Renal pelvis (tissue), 4 donors: ENCODE measurements around the gene GNA15. TPM values are rescaled to one million over a fixed set of nuclear protein-coding genes. Genes with fewer than 3 reads are reported as not detected.

Experiments
- DNase-seq: peaks from one replicate; pipeline ENCODE4 v3.0.0-alpha.2; 2013
- polyA plus RNA-seq, 3 donors: library from polyadenylated mRNA; unstranded; fragments of 120-200 nt; gene quantifications; one replicate each; pipeline ENCODE4 v1.2.1, GENCODE V29; 2013; ENCODE audit not compliant: insufficient read length in 3 of 3

GNA15 gene
- polyA plus RNA-seq, 3 donors, result 0.99 to 1.4 (median 1.0) TPM

DNA sequence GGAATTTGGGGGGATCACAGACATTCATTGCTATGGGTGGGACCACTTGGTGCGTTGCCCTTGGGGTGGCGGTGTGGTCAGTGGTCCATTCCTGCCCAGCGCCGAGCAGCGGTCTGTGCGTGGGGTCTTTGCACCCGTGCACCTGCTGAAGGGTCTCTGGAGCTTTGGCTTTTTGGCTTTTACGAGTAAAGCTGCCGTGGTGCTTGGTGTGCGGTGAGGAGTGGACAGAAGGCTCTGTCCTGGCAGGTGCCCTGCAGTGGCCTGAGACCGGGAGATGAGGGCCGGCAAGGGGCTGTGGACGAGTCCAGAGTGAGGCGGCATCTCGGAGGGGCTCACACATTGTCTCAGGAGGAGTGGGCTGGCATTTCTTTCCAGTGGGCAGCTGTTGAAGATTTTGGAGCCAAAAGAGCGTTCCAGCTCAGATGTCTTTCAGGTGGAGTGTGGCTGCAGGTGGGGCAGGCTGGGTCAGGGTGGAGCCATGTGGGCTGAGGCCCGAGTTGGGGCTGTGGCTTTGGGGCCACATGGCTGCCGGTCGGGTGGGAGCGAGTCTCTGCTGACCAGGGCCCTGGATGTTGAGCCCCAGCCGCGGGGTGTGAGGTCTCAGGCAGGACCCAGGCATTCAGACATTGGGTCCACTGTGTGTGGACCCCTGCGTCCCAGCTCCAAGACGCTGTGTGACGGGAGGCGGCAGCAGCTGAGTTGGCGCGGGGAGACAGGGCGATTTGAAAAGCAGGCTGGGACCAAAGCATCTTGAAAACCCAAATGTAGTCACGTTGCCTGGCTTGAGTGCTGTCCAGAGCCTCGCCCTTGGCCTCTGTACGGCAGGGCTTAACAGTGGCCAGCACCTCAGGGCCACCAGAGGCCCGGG lies 30.0 kb upstream of the GNA15 start:
- no peak for DNase-seq

DNA sequence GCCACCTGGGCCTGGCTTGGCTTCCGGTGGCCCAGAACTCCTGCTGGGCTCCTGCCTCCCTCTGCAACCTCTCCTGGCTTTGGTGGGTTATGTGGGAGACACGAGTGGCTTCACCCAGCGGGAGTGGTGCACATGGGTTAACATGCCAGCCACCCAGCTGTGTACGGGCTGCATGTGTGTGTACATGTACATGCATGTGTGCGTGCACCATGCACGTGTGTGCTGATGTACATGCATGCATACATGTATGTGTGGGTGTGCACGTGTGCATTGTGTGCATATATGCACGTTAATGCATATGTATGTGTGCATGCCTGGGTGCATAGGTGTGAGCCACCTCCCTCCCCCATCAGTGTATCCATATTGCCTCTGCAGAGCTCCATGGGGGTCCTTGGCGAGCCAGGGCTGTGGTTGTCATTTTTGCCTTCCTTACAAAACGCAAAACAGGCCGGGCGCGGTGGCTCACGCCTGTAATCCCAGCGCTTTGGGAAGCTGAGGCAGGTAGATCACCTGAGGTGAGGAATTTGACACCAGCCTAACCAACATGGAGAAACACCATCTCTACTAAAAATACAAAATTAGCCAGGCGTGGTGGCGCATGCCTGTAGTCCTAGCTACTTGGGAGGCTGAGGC lies 29.2 kb upstream of the GNA15 start:
- DNase-seq, result no peak

GRCh38 chr19:3107658-3108057 lies 28.2 kb upstream of the GNA15 start:
- DNase-seq, result no peak

GRCh38 chr19:3108775-3109174 lies 27.1 kb upstream of the GNA15 start:
- no peak for DNase-seq

- no peak for DNase-seq
Observed at GRCh38 chr19:3109491-3109890, 26.3 kb upstream of the GNA15 start.

- no peak for DNase-seq
Observed at GRCh38 chr19:3110126-3110825, 25.6 kb upstream of the GNA15 start.

DNA sequence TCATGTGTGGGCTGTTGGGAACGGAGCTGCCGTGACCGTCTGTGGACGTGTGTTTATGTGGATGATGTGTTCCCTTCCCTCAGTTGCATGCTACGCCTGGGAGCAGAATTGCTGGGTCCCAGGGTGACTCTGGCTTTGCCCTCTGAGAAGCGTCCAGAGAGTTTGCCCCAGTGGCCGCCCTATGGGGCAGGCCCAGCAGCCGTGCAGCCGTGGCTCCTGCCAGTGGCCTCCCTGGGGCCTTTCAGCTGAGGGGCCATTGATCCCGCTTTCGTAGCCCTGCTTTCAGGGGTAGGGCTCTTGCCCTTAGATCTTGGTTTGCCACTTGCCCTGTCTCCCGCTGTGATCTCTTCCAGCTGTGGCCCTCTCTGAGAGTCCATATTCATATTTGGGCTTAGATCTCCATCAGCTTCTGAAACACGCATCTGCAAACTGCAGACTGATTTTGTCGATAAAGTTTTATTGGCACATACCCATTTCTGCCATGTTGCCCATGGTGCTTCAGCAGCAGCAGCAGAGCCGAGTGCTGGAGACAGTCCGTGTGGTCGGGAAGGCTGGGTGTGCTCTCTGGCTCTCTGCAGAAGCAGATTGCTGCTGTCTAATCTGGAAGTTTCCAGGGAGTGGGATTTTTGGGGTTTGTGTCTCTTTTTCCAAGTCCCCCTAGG lies 24.1 kb upstream of the GNA15 start:
- no peak for DNase-seq

DNA sequence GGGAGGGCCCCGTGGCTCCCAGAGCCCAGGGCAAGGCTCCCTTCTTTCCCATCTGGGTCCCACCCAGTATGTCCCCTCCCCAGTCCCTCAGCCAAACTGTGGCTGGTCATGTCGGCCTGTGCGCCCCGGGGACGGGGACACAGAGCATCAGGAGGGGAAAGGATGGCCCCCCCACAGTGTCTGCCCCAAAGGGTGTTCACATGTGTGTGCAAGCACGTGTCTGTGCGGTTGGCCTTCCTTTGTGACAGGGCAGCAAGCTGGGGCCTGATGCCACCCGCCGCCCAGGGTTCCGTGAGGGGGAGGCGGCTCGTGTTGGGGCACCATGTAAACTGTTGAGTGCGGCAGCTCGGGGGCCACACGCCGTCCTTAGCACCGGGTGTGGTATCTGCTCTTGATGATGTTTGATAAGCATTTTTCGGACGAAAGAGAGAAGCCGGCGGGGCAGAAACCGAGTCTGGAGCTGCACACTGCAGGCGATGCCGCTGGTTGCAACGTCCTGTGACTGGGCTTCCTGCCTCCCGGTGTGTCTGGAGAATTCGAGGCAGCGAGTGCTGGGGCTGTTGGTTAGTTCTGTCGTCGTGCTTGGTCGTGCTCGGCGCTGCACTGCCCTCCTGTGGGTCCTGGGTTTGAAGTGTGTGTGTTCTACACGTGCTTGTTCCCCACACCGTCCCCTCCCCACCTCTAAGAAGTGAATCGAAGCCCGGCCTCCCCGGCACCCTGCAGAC lies 23.3 kb upstream of the GNA15 start:
- DNase-seq, result no peak

- DNase-seq, result no peak
Observed at GRCh38 chr19:3113100-3114017, 22.5 kb upstream of the GNA15 start.

DNA sequence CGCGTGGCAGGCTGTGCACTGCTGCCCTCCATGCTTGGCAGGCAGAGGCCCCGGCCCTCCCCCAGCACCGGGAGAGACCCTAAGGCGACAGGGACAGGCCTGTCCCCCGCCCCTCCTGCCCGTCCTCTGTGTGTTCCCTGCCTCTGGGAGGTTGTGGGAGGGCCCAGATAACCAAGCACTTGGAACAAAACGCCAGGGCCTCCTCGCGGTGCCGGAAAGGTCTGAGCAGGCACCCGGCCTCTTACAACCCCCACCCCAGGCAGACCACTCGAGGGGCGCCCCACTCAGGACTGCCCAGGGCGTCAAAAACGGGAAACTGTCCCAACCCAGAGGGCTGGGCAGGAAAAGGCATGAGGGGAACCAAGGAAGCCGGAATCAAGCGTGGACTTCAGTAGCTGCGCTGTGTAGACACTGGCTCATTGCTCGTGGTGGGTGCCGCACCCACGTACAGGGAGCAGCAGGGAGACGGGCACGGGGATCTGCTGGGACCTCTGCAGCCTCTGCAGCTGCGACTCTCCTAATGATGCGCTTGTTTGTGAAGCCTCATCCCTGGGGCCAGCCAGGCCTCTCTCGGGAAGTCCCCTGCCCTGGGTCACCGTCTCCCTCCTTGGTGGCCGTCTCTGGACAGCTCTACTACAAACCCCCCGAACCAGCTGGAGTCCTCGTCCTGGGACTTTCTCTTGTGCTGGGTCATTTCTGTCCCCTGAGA lies 21.7 kb upstream of the GNA15 start:
- DNase-seq, result no peak

DNA sequence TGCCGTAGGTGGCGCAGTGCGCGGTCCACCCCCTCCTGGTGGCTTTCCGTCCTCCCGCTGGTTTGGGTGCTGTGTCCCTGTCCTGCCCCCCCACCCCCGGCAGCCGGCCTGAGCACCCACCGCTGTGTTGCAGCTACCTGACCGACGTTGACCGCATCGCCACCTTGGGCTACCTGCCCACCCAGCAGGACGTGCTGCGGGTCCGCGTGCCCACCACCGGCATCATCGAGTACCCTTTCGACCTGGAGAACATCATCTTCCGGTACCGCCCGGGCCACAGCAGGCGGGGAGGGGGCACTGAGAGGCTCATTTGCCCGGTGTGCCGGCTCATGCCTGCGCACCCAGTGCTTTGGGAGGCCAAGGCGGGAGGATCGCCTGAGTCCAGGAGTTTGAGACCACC lies 21.0 kb upstream of the GNA15 start:
- no peak for DNase-seq

DNA sequence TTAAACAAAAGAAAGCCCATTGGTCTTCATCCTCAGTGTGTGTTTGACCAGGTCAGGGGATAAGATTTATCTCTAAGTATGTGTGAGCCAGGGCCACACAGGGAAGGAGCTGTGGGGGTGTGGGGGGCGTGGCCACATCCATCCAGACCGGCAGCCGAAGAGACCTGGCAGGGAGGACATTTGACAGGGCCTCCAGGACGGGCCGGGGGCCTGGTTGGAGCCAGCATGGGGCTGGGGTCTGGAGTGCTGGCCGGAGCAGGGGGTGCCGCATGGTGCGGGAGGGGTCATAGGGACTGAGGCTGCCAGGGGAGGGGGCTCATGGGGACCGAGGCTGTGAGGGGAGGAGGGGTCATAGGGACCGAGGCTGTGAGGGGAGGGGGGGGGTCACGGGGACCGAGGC lies 20.4 kb upstream of the GNA15 start:
- DNase-seq, result no peak

GRCh38 chr19:3115916-3116602 lies 19.8 kb upstream of the GNA15 start:
- no peak for DNase-seq

DNA sequence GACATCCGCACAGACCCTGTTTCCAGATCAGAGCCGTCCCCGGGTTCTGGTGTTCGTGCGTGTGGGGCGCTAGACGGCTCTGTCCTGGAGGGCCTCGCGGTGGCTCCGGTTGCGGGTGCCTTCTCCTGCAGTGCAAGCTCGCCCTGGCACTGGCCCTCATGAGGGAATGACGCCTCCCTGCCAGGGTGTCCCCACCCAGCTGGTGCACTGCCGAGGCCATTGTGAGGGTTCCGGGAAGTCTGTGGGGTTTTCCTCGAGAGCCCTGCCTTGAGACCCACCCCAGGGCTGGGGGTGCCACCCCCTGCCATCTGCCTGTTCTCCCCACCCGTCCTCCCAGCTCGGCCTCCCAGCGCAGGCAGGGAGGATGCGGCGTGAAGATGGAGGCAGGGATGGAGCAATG lies 19.2 kb upstream of the GNA15 start:
- no peak for DNase-seq

DNA sequence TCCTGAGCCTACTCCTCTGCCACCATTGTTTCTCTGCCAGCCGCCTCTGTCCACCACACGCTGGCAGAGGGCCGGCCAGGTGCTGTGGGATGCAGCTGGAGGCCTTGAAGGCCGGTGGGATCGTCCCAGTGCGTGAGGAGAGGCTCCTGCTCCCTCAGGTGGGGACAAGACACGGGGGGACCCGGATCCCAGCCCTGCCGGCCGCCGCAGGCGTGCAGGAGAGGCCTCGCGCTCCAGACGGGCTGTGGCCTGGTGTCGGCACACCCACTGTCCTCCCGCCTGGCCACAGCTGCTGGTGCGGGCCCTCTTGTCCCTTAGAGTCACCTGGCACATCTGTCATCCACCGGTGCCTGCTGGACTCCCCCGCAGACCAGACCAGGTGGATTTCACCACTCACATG lies 18.1 kb upstream of the GNA15 start:
- no peak for DNase-seq

DNA sequence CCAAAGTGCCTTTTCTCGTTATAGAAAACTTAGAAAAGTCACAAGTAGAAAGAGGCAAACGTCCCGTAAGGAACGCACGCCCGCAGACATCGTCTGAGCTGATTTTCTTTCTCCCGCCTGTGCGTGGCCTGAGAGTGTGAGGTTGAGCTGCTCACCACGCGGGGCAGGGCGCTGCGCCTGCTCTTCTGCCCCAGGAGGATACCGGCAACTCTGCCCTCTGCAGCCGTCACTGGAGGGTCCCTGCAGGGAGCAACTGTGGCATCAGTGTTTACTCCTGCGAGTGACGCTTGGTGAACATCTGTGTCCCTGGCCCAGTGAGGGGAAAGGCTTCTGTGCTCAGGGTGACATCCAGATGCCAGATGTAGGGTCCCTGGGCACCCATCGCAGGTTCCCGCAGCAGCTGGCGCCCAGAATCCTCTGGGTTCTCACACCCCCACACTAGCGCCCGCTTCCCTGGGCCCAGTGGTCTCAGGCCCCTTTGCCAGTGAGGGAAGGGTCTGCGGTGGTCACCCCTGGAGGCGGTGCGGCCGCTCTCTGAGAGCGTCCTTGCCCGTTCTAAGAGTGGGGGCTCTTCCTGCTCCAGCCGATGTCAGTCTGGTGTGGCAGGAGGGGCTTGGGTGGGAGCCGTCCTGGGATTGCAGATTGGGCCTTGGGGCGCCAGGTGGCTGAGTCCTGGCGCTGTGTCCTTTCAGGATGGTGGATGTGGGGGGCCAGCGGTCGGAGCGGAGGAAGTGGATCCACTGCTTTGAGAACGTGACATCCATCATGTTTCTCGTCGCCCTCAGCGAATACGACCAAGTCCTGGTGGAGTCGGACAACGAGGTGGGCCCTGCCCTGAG lies 17.4 kb upstream of the GNA15 start:
- no peak for DNase-seq

DNA sequence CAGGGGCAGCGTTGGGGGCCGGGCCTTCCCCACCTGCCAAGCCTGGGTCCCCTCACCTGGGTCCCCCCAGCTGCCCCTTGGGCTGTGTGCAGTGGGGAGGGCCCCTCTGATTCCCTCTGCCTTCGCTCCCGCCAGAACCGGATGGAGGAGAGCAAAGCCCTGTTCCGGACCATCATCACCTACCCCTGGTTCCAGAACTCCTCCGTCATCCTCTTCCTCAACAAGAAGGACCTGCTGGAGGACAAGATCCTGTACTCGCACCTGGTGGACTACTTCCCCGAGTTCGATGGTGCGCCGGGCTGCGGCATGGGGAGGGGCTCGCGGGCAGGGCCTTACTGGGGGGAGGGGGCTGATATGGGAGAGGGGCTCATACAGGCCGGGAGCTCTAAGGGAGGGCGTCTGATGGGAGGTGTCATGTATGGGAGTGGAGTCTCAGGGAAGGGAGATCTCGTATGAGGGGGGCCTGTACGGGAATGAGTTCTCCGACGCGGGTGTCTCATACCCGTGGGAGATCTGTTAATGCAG lies 16.7 kb upstream of the GNA15 start:
- DNase-seq, result no peak
